ENCODE measurements around the gene CENPM.

CENPM gene

DNA sequence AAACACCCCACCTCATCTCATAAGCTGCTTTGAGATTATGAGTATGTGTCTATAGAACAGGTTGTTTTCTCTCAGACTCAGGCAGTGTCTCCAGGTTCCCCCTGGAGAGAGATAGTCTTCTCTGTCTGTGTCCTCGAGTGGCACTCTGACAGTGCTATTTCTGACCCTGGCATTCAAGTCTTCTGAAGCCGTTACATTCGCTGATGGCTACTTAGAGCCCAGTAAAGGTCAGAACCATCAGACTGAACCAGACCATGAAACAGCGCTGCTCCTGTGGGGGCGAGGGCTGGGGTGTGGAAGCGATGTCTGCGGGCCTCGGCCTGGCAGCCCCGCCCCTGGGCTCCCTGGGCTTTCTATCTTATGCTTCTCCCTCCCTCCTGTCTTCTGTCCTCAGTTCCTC, 55.5 kb downstream of the CENPM start:
- no peak for DNase-seq

All from amniotic stem cell (primary cell).